ENCODE data around the gene FAM83F. TPM values are rescaled to one million over a fixed set of nuclear protein-coding genes. Genes with fewer than 3 reads are reported as not detected.
"Not testable (repeated sequence)": the region's sequence is repeated elsewhere in the genome, so short reads cannot be mapped to it uniquely, and the experiment has no call there.

FAM83F gene
- not detected for total RNA-seq

DNA sequence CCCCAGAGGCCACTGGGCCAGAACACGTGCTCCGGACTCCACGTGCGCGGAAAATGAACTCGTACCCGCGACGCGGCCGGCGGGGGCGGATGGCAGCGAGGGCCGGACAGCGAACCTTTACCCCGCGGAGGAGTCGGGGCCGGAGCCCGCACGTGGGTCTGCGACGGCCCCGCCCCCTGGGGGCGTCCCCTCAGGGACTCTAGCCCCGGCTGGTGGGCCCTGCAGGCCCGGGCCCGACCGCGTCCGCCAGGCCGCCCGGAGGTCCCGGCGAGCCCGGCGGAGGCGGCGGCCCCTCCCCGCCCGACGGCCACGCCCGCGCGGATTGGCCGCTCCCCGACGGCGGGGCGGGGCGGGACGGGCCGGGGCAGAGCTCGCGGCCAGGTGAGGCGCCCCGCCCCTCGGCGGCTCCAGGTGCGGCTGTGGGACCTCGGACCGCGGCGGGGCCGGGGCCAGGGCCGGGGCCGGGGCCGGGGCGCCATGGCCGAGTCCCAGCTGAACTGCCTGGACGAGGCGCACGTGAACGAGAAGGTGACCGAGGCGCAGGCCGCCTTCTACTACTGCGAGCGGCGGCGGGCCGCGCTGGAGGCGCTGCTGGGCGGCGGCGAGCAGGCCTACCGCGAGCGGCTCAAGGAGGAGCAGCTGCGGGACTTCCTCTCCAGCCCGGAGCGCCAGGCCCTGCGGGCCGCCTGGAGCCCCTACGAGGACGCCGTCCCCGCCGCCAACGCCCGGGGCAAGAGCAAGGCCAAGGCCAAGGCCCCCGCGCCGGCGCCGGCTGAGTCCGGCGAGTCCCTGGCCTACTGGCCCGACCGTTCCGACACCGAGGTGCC is at the start of gene FAM83F:
Gene FAM83F, plus strand, starts transcription at position 389 of the 827 bp plus-strand sequence. Its CDS starts 89 bp downstream, at position 478.
- no peaks in the 10 kb centered on the region for H3K36me3 Mint-ChIP-seq (ENCODE audit: low read depth)
- no peak within 1 kb of the TSS for H3K27ac Mint-ChIP-seq
- ChIA-PET CTCF (no interaction called here), POLR2A (interaction anchor here (1.1 to 1.2 kb wide), 3 partner anchors 11 to 33 kb away, joined by 3 to 4 read pairs (median 4); no protein-coding TSS in a partner anchor)
- peaks cover 50% of the 10 kb centered on the region for H3K27me3 Mint-ChIP-seq
- peak; percentile 26 for DNase-seq
- peaks cover 7% of the 10 kb centered on the region for H3K4me1 Mint-ChIP-seq
- peak within 1 kb of the TSS; percentile 13 for H3K4me3 Mint-ChIP-seq
- no peaks in the 10 kb centered on the region for H3K9me3 Mint-ChIP-seq

DNA sequence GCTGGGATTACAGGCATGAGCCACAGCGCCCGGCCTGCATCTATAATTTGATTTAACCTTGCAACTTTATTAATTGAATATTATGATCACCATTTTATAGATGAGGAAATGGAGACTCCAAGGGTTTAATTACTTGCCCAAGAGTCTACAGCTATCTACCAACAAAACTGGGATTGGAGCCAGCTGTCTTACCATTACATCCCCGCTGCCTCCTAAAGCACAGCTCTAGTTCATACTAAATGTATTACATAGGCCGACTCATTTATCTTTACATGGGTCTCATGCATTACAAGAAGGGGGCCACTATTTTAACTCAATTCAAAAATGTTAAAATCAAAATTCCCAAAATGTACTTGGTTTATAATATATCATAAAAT is 48.6 kb upstream of the FAM83F start:
- ChIA-PET CTCF (interaction anchor here (0.5 to 1.3 kb wide), 2 partner anchors 13 to 420 kb away, joined by 3 to 5 read pairs; no protein-coding TSS in a partner anchor), POLR2A (interaction anchor here (1.2 to 1.9 kb wide), 4 partner anchors 9 to 20 kb away, joined by 4 to 6 read pairs (median 5); no protein-coding TSS in a partner anchor)
- Mint-ChIP-seq H3K4me3 (no peak overlapping the region), H3K27me3 (no peaks in the 10 kb centered on the region), H3K36me3 (ENCODE audit: low read depth) (peaks cover 52% of the 10 kb centered on the region), H3K27ac (no peak overlapping the region), H3K4me1 (peaks cover 80% of the 10 kb centered on the region), H3K9me3 (no peaks in the 10 kb centered on the region)
- no peak for DNase-seq

DNA sequence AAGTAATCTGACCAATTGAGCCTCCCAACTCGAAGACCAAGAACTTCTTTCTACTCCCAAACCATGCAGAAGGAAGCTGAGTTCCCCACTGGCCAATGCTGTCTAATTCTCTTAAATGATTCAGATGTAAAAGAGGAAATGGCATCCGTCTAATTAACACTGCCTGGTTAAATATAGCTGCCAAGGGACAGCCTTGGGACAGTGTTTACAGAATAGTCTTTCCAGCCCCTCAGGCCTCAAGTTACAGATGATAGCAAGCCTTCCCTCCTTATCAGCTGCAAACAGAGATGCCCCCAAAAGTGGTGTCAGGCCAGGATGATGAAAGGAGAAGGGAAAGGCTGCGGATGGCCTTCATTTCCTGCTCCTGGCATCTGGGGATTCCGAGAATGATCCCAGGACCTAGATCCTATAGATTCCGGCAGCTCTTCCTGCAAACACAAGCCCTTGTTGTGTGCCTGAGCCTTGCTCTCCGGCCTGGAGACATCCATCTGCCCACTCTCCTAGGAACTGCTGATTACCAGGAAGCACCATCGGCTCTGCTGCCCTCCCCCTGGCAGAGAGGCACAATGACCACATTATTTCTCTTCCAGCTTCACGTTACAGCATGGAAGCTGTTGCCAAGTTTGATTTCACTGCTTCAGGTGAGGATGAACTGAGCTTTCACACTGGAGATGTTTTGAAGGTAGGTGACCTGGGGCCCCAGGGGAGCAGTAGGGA is 48.1 kb upstream of the FAM83F start:
- CTCF ChIA-PET, result interaction anchor here (1.3 kb wide), 1 partner anchor 13 kb away, joined by 5 read pairs; no protein-coding TSS in a partner anchor

DNA sequence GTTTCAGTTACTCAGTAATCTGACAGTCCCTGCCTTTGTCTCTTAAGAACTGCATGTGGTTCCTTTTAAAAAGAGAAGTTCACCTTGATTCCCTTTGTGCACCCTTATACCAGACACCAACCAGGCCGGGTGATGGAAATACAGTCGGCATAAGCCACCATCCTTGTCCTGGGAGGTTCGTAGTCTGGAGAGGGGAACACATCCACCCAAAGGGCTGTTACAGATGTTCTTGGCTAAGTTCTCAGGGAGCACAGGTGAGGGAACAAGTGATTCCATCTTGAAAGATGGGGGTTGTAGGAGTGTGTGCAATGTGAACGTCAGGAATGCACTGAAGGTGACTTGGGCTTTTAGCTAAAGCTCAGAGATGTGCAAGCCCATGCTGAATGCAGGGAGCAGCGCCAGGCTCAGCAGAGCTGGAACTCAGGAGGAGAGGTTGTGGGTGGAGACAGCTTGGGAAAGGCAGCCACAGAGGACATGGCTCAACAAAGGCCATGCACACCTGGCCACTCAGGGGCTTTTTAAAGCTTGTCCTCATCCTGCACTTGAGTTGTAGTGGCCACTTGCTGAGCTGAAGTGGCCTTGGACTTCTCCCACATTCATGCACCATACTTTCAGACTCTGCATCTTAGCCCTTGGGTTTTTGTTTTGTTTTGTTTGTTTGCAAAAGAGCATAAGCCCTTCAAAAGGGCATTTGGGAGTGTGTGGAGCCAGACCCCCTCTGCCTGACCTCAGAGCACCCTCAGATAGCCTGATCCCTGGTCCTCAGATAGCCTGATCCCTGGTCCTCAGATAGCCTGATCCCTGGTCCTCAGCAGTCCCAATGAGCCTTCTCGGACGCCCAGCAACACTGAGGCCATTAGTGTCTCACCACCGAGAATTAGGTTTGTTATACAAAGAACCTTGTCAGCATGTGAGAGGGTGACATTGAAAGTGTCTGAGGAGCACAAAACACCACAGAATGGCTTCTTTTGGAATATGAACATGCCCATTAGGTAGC is 47.2 kb upstream of the FAM83F start:
- H3K9me3 Mint-ChIP-seq, result no peaks in the 10 kb centered on the region
- POLR2A ChIA-PET, result interaction anchor here (1.6 to 1.9 kb wide), 3 partner anchors 10 to 21 kb away, joined by 4 to 6 read pairs (median 5); no protein-coding TSS in a partner anchor
- CTCF ChIA-PET, result no interaction called here
- H3K27ac Mint-ChIP-seq, result no peak overlapping the region
- H3K4me3 Mint-ChIP-seq, result no peak overlapping the region
- H3K4me1 Mint-ChIP-seq, result peaks cover 82% of the 10 kb centered on the region
- DNase-seq, result no peak
- H3K36me3 Mint-ChIP-seq (ENCODE audit: low read depth), result peaks cover 64% of the 10 kb centered on the region
- no peaks in the 10 kb centered on the region for H3K27me3 Mint-ChIP-seq

More for the DNA sequence above, 48.1 kb upstream of the FAM83F start:
- H3K4me1 Mint-ChIP-seq, result peaks cover 80% of the 10 kb centered on the region
- peaks cover 57% of the 10 kb centered on the region for H3K36me3 Mint-ChIP-seq (ENCODE audit: low read depth)
- peak overlapping the region; percentile 8 for H3K27ac Mint-ChIP-seq
- no peak overlapping the region for H3K4me3 Mint-ChIP-seq
- H3K9me3 Mint-ChIP-seq, result no peaks in the 10 kb centered on the region
- DNase-seq, result no peak
- POLR2A ChIA-PET, result interaction anchor here (1.2 to 1.9 kb wide), 4 partner anchors 10 to 20 kb away, joined by 4 to 6 read pairs (median 5); no protein-coding TSS in a partner anchor
- H3K27me3 Mint-ChIP-seq, result no peaks in the 10 kb centered on the region

DNA sequence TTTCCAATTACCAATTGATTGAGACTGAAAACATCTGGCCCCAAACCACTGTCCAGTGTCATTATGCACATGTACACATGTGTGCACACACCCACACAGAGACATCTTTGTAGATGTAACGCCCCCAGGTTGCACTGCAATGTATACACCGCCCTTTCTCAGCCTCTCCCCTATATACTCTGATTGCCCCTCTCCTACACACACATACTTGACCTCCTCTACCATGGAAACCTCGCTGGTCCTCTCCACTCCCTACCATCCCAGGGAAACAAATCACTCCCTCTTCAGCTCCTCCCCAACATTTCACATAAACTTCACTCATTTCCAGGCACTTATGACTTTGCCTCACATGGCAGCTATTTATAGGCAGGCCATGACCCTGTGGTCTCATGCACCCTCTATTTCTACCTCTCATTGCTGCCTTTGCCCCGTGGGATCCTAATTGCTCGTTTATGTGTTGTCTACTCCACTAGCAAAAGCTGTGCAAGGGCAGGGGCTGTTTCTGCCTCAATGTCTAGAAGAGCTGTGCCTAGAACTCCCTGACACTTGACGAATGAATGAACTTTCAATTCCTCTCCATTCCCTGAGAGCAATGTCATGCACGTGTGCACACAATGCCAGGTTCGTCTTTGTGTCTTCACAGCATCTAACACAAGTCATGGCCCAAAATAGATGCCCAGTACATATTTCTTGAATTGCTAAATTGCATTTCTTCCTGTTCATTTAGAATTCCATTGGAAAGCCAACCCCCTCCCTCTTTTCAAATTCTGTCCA is 44.6 kb upstream of the FAM83F start:
- Mint-ChIP-seq H3K4me3 (no peak overlapping the region), H3K4me1 (peaks cover 80% of the 10 kb centered on the region), H3K27ac (peak overlapping the region; percentile 1), H3K9me3 (no peaks in the 10 kb centered on the region), H3K27me3 (no peaks in the 10 kb centered on the region), H3K36me3 (ENCODE audit: low read depth) (peaks cover 71% of the 10 kb centered on the region)
- CTCF ChIA-PET, result interaction anchor here (0.6 to 1.4 kb wide), 3 partner anchors 13 to 413 kb away, joined by 3 to 4 read pairs (median 3); no protein-coding TSS in a partner anchor
- POLR2A ChIA-PET, result interaction anchor here (0.8 to 1.2 kb wide), 3 partner anchors 8 to 47 kb away, joined by 3 read pairs; no protein-coding TSS in a partner anchor
- no peak for DNase-seq

DNA sequence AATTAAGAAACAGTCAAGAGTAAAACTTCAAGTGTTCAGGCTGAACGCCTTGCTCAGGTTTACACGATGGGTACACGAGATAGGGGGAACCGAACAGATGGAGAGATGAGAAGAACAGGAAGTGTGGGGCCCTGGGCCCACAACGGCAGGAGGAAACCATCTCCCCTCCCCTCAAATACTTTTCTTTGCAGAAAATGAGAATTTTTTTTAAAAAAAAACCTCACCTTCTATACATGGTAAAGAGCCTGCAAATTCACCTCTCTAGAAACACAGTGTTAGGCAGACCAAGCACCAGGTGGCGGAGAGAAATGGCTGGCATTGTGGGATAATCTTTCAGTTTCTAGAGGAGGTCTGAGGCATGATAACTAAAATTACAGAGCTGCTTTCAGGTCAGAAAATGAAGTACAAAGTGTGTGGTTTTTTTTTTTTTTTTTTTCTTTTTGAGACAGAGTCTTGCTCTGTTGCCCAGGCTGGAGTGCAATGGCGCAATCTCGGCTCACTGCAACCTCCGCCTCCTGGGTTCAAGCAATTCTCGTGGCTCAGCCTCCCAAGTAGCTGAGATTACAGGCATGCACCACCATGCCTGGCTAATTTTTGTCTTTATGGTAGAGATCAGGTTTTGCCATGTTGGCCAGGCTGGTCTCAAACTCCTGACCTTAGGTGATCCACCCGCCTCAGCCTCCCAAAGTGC is 43.0 kb upstream of the FAM83F start:
- peaks cover 81% of the 10 kb centered on the region for H3K36me3 Mint-ChIP-seq (ENCODE audit: low read depth)
- not testable (repeated sequence) for H3K9me3 Mint-ChIP-seq, DNase-seq, H3K27me3 Mint-ChIP-seq
- H3K4me1 Mint-ChIP-seq, result peaks cover 83% of the 10 kb centered on the region
- ChIA-PET POLR2A (interaction anchor here (0.6 to 2.9 kb wide), 7 partner anchors 9 to 41 kb away, joined by 3 to 8 read pairs (median 3); no protein-coding TSS in a partner anchor), CTCF (interaction anchor here (1.1 to 1.7 kb wide), 3 partner anchors 9 to 47 kb away, joined by 3 to 6 read pairs (median 5); no protein-coding TSS in a partner anchor)
- peak overlapping the region; percentile 19 for H3K4me3 Mint-ChIP-seq
- peak overlapping the region; percentile 73 for H3K27ac Mint-ChIP-seq

DNA sequence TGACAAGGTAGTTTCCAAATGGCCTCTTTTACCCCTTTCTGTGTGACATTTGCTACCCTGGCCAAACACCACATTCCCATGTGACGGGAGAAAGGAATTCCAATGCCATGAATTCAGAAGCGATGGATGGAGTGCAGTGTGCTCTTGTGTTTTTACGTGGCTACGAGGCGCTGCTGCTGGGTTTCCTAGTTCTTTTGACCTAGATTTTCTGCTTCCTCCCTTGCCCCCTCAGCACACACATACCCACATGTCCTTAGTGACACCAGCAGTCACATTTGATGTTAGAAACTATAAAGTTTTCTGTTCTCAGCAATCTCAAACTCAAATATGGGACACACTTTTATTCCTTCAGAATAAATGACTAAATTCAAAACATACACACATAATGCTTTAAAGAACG is 42.4 kb upstream of the FAM83F start:
- H3K4me1 Mint-ChIP-seq, result peaks cover 83% of the 10 kb centered on the region
- H3K27ac Mint-ChIP-seq, result peak overlapping the region; percentile 16
- H3K4me3 Mint-ChIP-seq, result no peak overlapping the region
- peaks cover 81% of the 10 kb centered on the region for H3K36me3 Mint-ChIP-seq (ENCODE audit: low read depth)
- H3K27me3 Mint-ChIP-seq, result no peaks in the 10 kb centered on the region
- no peaks in the 10 kb centered on the region for H3K9me3 Mint-ChIP-seq
- no peak for DNase-seq
- CTCF ChIA-PET, result interaction anchor here (1.0 to 1.7 kb wide), 4 partner anchors 9 to 72 kb away, joined by 3 to 6 read pairs (median 4); no protein-coding TSS in a partner anchor
- POLR2A ChIA-PET, result interaction anchor here (0.6 to 2.9 kb wide), 5 partner anchors 9 to 32 kb away, joined by 3 to 8 read pairs (median 4); no protein-coding TSS in a partner anchor

DNA sequence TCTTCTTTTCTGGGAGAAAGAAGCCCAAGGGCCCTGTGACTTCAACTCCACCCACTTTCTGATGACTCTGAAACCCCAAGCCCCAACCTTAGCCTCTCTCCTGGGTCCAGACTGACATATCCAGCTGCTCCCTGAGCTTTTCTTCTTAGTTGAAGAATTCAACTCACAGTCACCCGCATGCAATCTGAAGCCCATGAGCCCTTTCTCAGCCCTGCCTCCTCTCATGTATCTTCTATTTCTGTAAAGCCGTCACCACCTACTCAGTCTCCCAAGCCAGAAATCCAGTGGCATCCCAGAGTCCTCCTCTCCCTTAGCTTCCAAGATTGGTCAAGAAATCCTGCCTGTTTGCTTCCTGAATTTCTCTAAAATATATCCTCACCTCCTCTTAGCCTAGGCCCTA is 41.7 kb upstream of the FAM83F start:
- peak overlapping the region; percentile 9 for H3K27ac Mint-ChIP-seq
- ChIA-PET POLR2A (interaction anchor here (0.9 to 2.9 kb wide), 4 partner anchors 11 to 32 kb away, joined by 4 to 8 read pairs (median 4); no protein-coding TSS in a partner anchor), CTCF (interaction anchor here (0.8 to 1.3 kb wide), 3 partner anchors 36 to 424 kb away, joined by 3 to 4 read pairs (median 3); no protein-coding TSS in a partner anchor)
- no peaks in the 10 kb centered on the region for H3K9me3 Mint-ChIP-seq
- no peak for DNase-seq
- H3K36me3 Mint-ChIP-seq (ENCODE audit: low read depth), result peaks cover 86% of the 10 kb centered on the region
- no peaks in the 10 kb centered on the region for H3K27me3 Mint-ChIP-seq
- H3K4me3 Mint-ChIP-seq, result no peak overlapping the region
- peaks cover 87% of the 10 kb centered on the region for H3K4me1 Mint-ChIP-seq

DNA sequence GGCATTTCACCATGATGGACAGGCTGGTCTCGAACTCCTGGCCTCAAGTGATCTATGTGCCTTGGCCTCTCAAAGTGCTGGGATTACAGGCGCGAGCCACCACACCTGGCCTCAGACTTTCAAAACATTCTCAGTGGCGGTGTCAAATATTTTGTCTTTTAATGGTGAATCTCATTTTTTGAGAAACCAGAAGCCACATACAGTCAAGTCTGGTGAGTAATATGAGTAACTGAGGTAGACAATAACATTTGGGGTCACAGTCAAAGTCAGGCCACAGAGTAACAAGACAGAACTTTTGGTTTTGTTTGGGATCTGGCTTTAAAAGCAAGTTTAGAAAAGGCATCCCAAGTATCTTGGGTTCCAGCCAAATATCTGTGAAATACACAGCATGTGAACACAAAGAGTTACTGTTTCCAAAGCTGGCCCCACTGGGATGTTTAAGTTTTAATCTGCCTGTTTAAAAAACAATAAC is 40.1 kb upstream of the FAM83F start:
- CTCF ChIA-PET, result no interaction called here
- peaks cover 91% of the 10 kb centered on the region for H3K4me1 Mint-ChIP-seq
- H3K27ac Mint-ChIP-seq, result no peak overlapping the region
- H3K27me3 Mint-ChIP-seq, result no peaks in the 10 kb centered on the region
- POLR2A ChIA-PET, result no interaction called here
- H3K36me3 Mint-ChIP-seq (ENCODE audit: low read depth), result peaks cover 87% of the 10 kb centered on the region
- no peak overlapping the region for H3K4me3 Mint-ChIP-seq
- no peak for DNase-seq
- H3K9me3 Mint-ChIP-seq, result no peaks in the 10 kb centered on the region

DNA sequence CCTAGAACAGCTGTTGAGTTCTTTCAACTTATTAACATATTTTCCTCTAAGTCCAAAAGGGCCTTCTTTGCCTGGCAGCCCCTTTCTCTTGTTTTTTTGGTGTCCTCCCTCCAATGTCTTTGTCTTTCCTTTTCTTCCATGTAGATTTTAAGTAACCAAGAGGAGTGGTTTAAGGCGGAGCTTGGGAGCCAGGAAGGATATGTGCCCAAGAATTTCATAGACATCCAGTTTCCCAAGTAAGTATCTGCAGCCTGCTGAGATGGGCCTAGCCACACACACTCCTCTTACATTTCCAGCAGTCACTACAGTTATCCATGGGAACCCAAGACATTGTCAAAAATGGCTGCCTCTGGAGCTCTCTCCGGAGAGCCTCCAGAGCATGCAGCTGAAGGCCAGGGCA is 39.1 kb upstream of the FAM83F start:
- Mint-ChIP-seq H3K9me3 (no peaks in the 10 kb centered on the region), H3K27ac (no peak overlapping the region), H3K4me1 (peaks cover 91% of the 10 kb centered on the region), H3K4me3 (no peak overlapping the region), H3K36me3 (ENCODE audit: low read depth) (peaks cover 89% of the 10 kb centered on the region), H3K27me3 (no peaks in the 10 kb centered on the region)
- CTCF ChIA-PET, result interaction anchor here (0.7 to 0.9 kb wide), 2 partner anchors 13 to 202 kb away, joined by 3 read pairs; no protein-coding TSS in a partner anchor
- DNase-seq, result no peak
- POLR2A ChIA-PET, result interaction anchor here (1.0 kb wide), 1 partner anchor 23 kb away, joined by 3 read pairs; no protein-coding TSS in a partner anchor

Data from activated CD4-positive, alpha-beta memory T cell treated with anti-CD3 and anti-CD28 coated beads, Interleukin-2, amount 10 ng/mL, durations not matched to agents 7 days and 5 days (primary cell).